Amniotic stem cell (primary cell): ENCODE data around the gene SPOCK1.
"Not testable (repeated sequence)": the region's sequence is repeated elsewhere in the genome, so short reads cannot be mapped to it uniquely, and the experiment has no call there.

Source experiments
- DNase-seq: peaks from one replicate; lab custom pipeline; 2025; lab: John Stamatoyannopoulos, UW

The SPOCK1 gene

GRCh38 chr5:137263371-137264005 lies 235.6 kb downstream of the SPOCK1 start:
- DNase-seq, result no peak

GRCh38 chr5:137262818-137263217 lies 236.3 kb downstream of the SPOCK1 start:
- DNase-seq, result no peak

- DNase-seq, result no peak
Measured at GRCh38 chr5:137260820-137261695, 238.1 kb downstream of the SPOCK1 start.

DNA sequence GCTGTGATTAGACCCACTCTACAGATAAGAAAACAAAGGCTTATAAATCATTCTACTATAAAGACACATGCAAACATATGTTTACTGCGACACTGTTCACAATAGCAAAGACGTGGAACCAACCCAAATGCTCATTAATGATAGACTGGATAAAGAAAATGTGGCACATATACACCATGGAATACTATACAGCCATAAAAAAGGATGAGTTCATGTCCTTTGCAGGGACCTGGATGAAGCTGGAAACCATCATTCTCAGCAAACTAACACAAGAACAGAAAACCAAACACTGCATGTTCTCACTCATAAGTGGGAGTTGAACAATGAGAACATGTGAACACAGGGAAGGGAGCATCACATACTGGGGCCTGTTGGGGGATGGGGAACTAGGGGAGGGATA lies 240.0 kb downstream of the SPOCK1 start:
- DNase-seq, result not testable (repeated sequence)

DNA sequence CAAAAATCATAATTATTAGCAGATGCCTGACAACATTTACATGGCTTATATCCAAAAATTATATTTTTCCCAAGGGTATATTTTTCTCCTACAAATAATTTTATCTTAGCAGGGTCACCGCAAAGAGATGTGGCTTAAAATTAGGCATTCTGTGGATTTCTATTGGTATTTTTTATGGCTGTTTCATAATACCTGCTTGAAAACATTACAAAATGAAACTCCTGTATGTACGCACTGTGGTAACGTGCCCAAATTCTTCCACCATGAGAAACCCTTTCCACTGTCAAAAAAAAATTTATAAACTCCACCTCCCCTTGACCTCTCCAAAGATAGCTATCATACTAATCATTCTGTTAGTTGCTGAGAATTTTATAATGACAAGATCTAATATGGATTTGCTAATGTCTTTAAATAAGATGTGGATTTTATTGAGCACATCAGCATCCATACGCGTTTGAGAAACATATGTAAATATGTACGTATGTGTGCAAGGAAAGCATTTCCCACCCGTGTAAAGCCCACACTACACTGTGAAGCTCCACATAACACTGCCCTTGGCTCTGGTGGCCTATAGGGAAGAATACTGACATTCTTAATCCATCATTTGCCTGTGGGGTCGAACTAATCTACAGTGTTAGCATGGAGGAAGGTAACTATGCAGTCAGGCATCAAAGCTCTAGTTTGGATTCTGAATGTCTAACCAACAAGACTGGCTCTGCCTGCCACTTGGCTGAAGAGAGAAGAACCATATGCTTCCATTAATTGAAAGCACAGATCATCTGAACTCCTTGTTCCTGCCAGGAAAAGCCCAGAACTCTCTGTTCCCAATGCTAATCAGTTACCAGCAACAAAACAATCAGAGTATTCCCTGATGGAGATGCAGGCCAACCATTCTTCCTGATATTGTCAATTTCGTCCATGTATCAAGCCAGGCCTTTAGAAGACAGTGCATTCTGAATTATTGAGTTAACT lies 244.7 kb downstream of the SPOCK1 start:
- DNase-seq, result no peak

- no peak for DNase-seq
Measured at GRCh38 chr5:137252512-137252911, 246.6 kb downstream of the SPOCK1 start.

DNA sequence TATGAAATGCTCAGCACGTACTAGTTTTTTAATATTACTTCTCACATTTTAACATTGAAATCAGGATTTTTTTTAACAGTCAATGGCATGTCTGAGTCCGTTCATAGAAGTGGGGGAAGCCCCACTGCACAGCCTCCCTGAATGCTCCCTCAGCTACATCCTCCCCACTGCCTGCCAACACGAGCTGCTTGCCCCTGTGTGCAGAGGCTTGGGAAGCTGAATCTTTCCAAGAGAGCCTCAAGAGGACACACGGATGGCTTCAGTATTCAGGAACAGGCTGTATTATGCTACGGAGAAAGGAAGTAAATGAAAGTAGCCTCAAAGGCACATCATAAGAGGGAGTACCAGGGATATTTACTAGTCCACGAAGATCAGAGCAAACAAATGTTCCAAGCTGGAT lies 248.7 kb downstream of the SPOCK1 start:
- no peak for DNase-seq

DNA sequence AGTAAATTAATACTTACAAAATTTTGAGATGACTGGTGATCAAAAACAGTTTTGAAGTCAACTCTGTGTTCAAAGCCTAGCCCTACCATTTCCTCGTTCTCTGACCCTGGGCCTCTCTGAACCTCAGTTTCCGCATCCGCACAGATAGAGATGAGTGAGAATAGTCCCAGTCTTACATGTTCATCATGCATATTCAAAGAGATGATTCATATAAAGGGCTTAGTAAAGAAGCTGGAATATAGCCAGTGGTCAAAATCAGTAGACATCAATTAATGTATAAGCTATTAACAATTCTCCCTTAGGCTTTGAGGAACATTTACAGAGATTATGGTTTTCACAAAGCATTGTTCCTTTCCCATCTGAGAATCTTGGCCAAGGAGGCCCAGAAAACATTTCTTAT lies 250.6 kb downstream of the SPOCK1 start:
- DNase-seq, result no peak

- no peak for DNase-seq
Measured at GRCh38 chr5:137245438-137245837, 253.7 kb downstream of the SPOCK1 start.

DNA sequence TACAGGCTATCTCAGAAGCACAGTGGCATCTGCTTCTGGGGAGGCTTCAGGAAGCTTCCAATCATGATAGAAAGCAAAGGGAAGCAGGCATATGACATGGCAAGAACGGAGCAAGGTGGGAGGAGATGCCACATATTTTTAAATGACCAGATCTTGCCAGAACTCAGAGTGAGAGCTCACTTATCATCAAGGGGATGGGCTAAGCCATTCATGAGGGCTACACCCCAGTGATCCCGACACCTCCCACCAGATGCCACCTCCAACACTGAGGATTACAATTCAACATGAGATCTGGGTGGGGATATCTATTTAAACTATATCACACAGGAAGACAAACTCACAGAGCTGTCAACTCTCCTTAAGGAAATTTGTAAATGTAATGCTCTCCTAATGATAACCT lies 258.8 kb downstream of the SPOCK1 start:
- no peak for DNase-seq

DNA sequence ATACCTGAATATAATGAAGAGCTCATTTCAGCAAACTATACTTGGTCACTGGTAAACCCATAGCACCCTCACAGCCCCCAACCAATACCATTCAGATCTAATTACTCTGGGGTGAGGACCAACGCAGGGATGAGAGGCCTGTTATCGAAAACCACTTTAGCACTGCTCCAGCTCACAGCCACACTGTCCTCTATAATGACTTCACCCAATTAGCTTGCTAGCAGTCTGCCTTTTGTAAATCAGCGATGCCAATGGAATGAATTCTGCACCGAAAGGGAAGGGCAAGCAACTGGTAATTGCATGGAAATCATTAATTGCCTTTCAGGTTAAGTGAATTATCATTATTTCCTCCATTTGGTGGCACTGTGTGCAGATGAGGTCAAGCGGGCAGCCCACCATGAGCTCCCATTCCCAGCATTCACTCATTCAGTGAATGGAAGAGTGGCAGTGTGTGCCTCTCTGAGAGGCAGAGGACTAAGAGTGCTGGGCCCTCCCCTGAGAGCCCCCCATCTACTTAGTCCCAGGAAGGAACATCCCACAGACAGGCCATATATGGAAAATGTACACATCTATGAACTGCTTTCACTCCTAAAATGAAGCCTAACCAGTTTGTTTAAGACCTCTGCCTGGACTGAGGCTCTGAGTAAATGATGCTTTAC lies 262.1 kb downstream of the SPOCK1 start:
- DNase-seq, result no peak

DNA sequence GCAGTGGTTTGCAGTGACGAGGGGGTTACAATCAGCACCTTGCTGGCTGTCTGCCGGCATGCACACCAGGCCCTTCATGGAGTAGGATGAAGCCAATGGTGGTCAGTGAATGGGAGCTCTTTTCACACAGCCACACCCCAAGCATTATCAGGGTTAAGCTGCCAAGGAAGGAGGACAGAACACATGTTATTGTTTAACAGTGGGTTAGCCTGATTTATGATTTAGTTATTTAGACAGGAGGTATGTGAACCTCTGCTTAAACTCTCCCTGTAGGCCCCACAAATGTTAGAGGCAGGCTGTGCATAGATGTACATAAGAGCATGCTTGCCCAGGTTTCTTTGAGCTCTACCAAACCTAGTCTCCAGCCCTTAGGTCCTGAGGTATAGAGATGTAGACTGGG lies 262.9 kb downstream of the SPOCK1 start:
- DNase-seq, result no peak

GRCh38 chr5:137234973-137235943 lies 263.9 kb downstream of the SPOCK1 start:
- no peak for DNase-seq

- DNase-seq, result no peak
Measured at GRCh38 chr5:137233726-137234125, 265.4 kb downstream of the SPOCK1 start.

DNA sequence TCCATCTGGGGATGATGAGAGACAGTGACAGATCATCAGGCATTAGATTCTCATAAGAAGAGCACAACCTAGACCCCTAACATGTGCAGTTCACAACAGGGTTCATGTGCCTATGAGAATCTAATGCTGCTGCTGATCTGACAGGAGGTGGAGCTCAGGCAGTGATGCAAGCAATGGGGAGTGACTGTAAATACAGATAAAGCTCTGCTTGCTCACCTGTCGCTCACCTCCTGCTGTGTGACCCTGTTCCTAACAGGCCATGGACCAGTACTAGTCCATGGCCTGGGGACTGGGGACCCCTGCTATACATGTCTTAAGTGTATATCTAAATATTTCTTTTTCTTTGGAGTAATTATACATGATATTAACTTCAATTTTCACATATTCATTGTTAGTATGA lies 265.8 kb downstream of the SPOCK1 start:
- DNase-seq, result not testable (repeated sequence)

GRCh38 chr5:137231540-137231939 lies 267.6 kb downstream of the SPOCK1 start:
- DNase-seq, result no peak

DNA sequence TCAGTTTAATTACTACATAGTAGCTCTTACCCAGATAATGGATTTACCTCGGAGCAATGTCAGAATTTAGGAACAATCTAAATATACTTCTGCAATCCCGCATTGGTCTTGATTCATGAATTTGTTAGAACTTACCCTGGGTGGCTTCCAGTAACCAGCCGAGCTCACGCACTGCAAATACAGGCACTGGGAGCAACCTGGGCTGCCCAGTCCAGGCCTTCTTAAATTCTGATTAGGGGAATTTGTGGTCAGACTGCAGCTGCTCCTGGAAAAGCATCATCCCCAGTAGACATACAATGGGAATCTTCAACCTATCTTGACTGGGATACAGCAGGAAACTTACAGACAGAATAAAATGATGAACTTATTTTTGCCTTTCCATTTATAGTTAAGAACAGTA lies 270.3 kb downstream of the SPOCK1 start:
- DNase-seq, result no peak

GRCh38 chr5:137226081-137226480 lies 273.0 kb downstream of the SPOCK1 start:
- no peak for DNase-seq

- no peak for DNase-seq
Measured at GRCh38 chr5:137223324-137224295, 275.5 kb downstream of the SPOCK1 start.
